Measurements from ENCODE around the gene ADSS2. TPM values are rescaled to one million over a fixed set of nuclear protein-coding genes. Genes with fewer than 3 reads are reported as not detected.
"Not testable (repeated sequence)": the region's sequence is repeated elsewhere in the genome, so short reads cannot be mapped to it uniquely, and the experiment has no call there.

ADSS2 gene
- total RNA-seq (2014; rRNA removed; shearing (Covaris generic)) = 38.5 and 41.3 TPM in 2 replicates

DNA sequence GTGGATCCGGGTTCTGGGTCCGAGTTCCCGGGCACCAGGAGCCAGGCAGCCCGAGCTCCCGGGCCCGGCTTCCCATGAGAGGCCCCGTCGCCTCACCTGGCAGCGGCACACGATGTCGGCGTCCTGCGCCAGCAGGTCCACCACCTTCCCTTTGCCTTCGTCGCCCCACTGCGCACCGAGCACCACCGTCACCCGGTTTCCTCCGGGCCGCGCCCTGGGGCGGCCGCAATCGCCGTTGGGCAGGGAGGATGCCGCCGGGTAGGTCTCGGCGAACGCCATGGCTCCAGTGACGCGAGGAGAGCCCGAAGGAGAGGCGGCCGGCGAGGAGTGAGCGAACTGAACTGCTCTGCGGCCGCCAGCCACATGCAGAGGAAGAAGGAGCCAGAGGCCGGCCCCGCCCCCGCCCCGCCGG is at the start of gene ADSS2:
TSS of gene ADSS2 (minus strand) at position 371 of the 412 bp plus-strand sequence. CDS start at position 279, 92 bp downstream.
- DNase-seq (ENCODE audit: low spot score) = no peak

- not testable (repeated sequence) for DNase-seq (ENCODE audit: low spot score)
These were observed 48.8 kb upstream of the ADSS2 start for GRCh38 chr1:244500515-244500914.

GRCh38 chr1:244499484-244499883 is 47.8 kb upstream of the ADSS2 start:
- DNase-seq (ENCODE audit: low spot score) = not testable (repeated sequence)

DNA sequence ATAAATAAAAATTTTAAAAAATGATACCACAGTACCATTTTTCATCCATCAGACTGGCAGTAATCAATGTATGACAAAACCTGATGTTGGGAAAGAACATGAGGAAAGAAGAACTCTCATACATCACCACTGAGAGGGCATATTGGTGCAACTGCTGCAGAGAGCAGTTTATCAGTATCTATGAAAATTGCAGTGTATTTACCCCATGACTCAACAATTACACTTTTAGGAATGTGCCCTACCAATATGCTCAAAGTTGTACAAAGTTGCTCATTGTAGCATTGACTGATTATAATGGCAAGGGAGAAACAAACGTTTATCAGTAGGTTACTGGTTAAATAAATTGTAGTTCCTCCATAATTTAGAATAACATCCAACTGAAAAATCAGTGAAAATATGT is 46.1 kb upstream of the ADSS2 start:
- DNase-seq (ENCODE audit: low spot score) = no peak

- no peak for DNase-seq (ENCODE audit: low spot score)
These were observed 44.5 kb upstream of the ADSS2 start for GRCh38 chr1:244496186-244496585.

DNA sequence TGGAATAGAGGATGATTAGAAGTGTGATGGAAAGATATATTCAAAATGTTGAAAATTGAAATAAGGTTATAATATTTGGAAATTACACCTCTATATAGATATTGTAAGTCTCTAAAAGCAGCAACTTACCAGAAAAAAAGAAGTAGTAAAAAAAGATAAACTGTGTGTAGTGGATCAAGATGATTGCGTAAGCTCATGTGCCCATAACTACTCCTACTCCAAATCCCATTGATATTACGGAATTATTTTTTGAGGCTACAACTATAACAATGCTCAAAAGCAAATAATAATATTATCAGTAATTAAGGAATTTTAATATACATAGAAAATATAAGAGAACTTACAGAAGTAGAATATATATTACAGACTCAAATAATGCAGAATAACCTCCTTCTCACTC is 42.9 kb upstream of the ADSS2 start:
- no peak for DNase-seq (ENCODE audit: low spot score)

GRCh38 chr1:244484971-244485370 is 33.3 kb upstream of the ADSS2 start:
- DNase-seq (ENCODE audit: low spot score) = not testable (repeated sequence)

- no peak for DNase-seq (ENCODE audit: low spot score)
These were observed 21.4 kb upstream of the ADSS2 start for GRCh38 chr1:244473059-244473605.

- DNase-seq (ENCODE audit: low spot score) = no peak
These were observed 15.0 kb upstream of the ADSS2 start for GRCh38 chr1:244466724-244467123.

DNA sequence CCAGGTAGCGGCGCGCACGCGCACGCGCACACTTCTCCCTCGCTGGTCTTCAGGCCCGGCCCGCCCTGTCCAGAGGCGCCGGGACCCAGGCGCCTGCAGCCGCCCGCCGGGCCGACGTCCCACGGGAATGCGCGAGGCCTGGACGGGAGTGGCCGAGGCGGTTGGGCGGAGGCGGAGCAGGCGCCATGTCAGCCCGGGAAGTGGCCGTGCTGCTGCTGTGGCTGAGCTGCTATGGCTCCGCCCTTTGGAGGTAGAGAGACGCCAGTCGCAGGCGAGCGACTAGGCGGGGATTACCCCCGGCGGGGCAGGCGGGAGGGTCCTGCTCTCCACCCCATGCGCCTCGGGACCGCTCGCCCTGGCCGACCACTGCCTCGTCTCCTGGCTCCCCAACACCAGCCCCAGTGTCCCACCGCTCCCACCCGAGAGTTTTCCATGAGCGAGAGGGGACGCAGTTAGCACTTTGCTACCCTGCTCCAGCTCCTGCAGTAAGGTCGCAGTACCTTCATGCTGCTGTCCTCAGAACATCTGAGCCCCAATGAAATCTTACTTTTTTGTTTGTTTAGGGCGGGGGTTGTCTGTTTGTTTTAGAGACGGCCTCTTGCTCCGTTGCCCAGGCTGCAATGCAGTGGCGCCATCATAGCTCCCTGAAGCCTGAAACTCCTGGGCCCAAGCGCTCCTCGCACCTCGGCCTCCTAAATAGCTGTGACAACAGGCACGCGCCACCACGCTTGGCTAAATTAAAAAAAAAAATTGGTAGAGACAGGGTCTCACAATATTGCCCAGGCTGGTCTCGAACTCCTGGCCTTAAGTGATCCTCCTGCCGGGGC is 9.7 kb upstream of the ADSS2 start, which contains the start of gene CATSPERE:
TSS of gene CATSPERE (plus strand) at position 29 of the 827 bp plus-strand sequence. CDS start at position 186, 157 bp downstream.
- DNase-seq (ENCODE audit: low spot score) = peak; percentile 93

- DNase-seq (ENCODE audit: low spot score) = peak; percentile 17
These were observed 8.5 kb upstream of the ADSS2 start for GRCh38 chr1:244460197-244460596.

GRCh38 chr1:244458781-244459180 is 7.1 kb upstream of the ADSS2 start:
- DNase-seq (ENCODE audit: low spot score) = no peak

- DNase-seq (ENCODE audit: low spot score) = no peak
These were observed 4.9 kb upstream of the ADSS2 start for GRCh38 chr1:244456586-244456985.

- DNase-seq (ENCODE audit: low spot score) = peak; percentile 56
These were observed 2.7 kb upstream of the ADSS2 start for GRCh38 chr1:244454412-244454811.

DNA sequence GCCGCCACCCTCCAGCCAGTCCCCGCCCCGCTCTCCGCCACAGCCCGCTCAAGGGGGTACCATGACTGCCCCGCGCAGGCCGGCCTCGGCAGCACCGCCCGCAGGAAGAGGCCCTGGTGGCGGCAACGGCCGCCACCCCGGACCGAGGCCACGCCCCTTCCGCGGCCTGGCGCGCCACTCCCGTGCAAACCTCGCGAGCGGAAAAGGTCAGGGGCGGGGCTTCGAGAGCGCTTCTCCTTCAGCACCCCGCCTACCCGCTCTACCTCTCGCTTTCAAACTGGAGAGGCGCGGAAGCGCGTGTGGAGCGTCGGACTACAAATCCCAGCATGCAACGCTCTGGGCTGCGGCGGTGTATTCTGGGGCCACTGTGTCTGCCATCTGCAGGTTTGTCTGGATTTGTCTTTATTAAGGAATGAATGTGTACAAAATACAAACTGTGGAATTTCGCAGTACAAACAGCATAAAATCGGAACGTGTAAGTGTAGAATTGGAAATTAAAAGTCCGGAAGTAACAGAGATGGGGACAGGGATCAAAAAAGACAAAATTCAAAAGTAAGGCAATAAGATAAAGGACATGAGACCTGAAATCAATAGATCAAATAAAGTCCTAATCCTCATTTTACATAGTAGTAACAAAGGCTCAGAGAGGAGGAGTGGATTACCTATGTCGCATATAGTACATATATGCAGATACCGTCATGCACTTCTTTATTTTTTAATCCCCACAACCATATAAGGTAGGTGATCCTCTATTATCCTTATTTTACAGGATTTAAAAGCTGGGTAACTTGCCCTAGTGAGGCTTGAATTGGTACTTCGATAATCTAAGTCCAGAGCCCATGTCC is 464 bp upstream of the ADSS2 start:
- peak; percentile 99 for DNase-seq (ENCODE audit: low spot score)

DNA sequence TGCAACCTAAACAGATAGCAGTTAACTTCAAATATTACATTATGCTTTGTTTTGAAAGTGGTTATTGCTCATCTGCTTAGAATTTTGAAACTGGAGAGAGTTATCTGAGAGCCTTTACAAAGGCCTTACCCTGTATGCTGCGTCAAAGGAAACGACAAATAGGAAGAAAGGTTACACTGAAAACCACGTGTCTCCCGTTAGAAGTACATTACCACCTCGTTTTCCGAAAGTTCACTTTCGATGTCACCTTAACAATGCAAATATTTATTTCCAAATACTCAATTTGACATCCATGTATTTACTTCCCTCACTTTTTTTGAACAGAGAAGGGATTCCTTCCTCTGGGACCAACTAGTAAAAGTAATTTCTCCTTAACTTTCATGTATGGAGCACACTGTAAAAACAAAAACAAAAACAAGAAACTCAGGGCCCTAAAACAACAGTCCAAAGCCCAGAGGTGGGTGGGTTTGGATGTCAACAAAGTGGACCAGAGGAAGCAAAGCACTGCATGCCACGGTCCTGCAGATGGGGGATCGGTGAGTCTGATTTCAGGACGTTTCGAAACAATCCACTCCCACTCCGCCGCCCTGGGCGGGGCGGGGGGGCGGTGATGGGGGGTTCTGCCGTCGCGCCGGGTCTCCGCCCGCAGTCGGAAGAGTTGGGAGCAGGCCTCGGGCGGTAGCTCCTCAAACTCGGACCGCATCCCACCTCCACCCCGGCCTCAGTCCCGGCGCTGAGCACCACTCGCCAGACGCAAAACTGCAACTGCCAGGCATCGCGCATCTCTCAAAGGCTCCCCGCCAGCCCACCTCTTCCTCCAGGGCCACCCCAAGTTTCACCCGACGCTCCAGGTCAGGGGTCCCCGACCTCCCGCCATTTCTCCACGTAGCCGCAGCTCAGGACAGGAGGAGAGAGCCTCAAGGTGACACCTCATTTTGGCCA is 841 bp downstream of the ADSS2 start:
- peak; percentile 51 for DNase-seq (ENCODE audit: low spot score)

DNA sequence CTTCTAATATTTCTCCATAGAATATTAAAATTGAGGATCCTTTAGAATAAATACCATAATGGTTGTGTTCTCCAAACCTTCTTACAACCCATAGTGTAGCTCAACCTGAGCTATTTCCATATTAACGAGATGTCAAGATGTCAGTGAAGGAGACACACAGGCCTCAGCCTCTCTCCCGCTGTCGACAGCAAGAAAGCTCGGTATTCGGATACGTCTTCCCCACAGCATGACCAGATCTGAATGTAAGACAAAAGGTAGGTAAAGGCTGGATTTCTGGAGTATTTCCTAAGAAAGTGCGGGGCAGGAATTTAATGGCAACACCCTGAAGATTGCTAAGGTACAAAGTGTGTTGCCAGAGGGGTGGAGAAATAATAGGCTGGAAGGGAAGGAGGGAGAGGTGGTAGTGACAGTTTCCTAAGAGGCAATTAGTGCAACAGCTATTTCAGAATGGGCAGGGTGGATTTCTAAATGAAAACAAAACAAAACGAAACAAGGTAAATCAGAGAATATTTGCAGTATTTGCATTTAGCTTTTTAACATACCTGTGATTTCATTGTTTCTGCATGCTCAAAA is 1.7 kb downstream of the ADSS2 start:
- DNase-seq (ENCODE audit: low spot score) = no peak

GRCh38 chr1:244448279-244449036 is 3.3 kb downstream of the ADSS2 start:
- DNase-seq (ENCODE audit: low spot score) = no peak

DNA sequence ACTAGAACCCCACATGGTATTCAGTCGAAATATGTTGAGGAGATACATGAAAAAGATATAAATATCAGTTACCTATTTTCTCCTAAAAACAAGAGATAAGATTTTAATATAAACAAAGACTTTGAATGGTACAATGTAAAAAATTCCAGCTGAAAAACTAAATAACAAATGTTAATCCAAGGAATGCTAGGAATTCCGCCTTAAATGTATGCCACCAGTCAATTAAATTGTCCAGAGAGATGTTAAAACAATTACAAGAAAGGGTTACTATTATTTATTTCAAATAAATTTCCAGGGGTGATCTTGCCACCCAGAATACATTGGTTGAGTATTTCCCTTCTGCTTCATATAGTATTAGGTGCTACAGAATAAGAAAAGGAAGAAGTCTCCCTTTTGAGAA is 4.2 kb downstream of the ADSS2 start:
- no peak for DNase-seq (ENCODE audit: low spot score)

GRCh38 chr1:244447024-244447423 is 4.7 kb downstream of the ADSS2 start:
- DNase-seq (ENCODE audit: low spot score) = no peak

Data from HT-29 (cell line).